Stomach (tissue), 4 donors: ENCODE measurements around the gene GPNMB.

Source experiments
- EP300 ChIP-seq: sonication (generic); formaldehyde crosslinking; IDR thresholded peaks from one replicate; pipeline ENCODE4 v1.6.1; 2017; ENCODE audit warnings: antibody characterized with exemption
- TF ChIP-seq, protein P1 (sequence below), 7 experiments: fragments of 450-650 bp in 4 of 7; fragments of 200-600 bp in 3 of 7; sonication (generic) in 3 of 7; IDR thresholded peaks; one replicate each; pipeline ENCODE4 v1.5.1; 2016 to 2019; ENCODE audit warnings: antibody characterized with exemption in 7 of 7, control low read depth in 2 of 7, mild to moderate bottlenecking in 1 of 7

DNA sequence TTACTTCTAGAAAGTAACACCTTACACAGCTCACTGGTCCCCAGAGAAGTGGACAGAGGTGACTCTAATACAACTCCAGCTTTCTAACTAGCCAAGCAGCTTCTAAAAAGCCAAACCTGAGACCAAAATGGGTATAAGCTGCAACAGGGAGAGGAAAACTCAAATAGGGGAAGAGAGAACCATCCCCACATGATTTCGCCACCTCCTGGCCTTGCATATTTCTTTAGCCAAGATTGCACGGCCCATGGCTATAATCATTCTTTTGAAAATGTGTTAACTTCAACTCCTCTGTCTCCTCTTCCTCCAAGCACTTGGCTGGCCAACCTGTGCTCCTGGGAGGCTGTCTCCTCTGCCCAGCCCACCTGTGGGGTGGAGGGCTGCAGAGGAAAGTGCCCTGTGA is 36.1 kb upstream of the GPNMB start:
- TF ChIP-seq, protein P1, sequence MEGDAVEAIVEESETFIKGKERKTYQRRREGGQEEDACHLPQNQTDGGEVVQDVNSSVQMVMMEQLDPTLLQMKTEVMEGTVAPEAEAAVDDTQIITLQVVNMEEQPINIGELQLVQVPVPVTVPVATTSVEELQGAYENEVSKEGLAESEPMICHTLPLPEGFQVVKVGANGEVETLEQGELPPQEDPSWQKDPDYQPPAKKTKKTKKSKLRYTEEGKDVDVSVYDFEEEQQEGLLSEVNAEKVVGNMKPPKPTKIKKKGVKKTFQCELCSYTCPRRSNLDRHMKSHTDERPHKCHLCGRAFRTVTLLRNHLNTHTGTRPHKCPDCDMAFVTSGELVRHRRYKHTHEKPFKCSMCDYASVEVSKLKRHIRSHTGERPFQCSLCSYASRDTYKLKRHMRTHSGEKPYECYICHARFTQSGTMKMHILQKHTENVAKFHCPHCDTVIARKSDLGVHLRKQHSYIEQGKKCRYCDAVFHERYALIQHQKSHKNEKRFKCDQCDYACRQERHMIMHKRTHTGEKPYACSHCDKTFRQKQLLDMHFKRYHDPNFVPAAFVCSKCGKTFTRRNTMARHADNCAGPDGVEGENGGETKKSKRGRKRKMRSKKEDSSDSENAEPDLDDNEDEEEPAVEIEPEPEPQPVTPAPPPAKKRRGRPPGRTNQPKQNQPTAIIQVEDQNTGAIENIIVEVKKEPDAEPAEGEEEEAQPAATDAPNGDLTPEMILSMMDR (IDR thresholded peaks at IDR 0.05): no peak
- TF ChIP-seq EP300: no peak
